ENCODE results near the gene DCTN4. TPM values are rescaled to one million over a fixed set of nuclear protein-coding genes. Genes with fewer than 3 reads are reported as not detected.

The DCTN4 gene
- polyA plus RNA-seq, 2 of the 4 experiments (the other 2 are of a cell fraction): 18.7 to 38.4 TPM

DNA sequence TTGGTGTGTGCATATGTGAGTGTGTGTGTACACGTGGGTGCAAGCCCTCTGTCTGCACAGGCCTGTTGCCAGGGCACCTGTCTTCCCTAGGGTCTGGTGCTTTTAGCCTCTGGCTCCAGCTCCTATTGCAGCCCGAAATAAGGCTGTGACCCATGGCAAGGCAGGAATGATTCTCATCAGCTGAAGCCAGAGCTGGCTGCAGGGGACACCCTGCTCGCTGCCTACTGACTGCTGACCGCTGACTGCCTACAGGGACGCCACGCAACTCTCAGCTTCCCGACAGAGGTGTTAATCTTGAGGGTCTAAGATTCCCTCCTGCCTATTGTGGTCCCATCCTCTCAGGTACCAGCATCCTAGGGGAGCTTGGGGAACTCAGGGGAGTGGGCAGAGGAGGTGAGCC, 97.7 kb downstream of the DCTN4 start, which contains the start of gene MYOZ3:
Gene MYOZ3, plus strand, starts transcription at position 166 of the 400 bp plus-strand sequence. CDS start 1,691 bp downstream, outside the sequence.
- ChIA-PET CTCF (interaction anchor here (0.6 to 11.2 kb wide), 9 partner anchors 10 to 201 kb away, joined by 3 to 143 read pairs (median 4); partner anchors contain the start of genes RBM22, SMIM3 and SYNPO), POLR2A (no interaction called here)
- H3K4me2 ChIP-seq: no peak within 1 kb of the TSS
- no peaks in the 10 kb centered on the region for H3K9me3 ChIP-seq
- FAIRE-seq: no peak
- no peak within 1 kb of the TSS for H3K4me3 ChIP-seq
- TF ChIP-seq, protein P1, sequence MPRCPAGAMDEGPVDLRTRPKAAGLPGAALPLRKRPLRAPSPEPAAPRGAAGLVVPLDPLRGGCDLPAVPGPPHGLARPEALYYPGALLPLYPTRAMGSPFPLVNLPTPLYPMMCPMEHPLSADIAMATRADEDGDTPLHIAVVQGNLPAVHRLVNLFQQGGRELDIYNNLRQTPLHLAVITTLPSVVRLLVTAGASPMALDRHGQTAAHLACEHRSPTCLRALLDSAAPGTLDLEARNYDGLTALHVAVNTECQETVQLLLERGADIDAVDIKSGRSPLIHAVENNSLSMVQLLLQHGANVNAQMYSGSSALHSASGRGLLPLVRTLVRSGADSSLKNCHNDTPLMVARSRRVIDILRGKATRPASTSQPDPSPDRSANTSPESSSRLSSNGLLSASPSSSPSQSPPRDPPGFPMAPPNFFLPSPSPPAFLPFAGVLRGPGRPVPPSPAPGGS (IDR thresholded peaks at IDR 0.05): no peak
- TF ChIP-seq KDM5A (IDR thresholded peaks at IDR 0.05): no peak
- no peak for TF ChIP-seq RARB (CRISPR knock-in tag; IDR thresholded peaks at IDR 0.05)
- no peak for TF ChIP-seq CEBPB (IDR thresholded peaks at IDR 0.05)
- TF ChIP-seq ZFP36 (IDR thresholded peaks at IDR 0.05; ENCODE audit: borderline replicate concordance, partially characterized antibody): no peak
- TF ChIP-seq NR3C1 (IDR thresholded peaks at IDR 0.05): no peak
- TF ChIP-seq CHD2 (IDR thresholded peaks at IDR 0.05; ENCODE audit: low read length, partially characterized antibody): no peak
- no peak for DNase-seq (ENCODE audit: low read depth in 1 of 2, low spot score in 1 of 2)
- 70% methylated on average over 7 of the region's 7 CpGs for WGBS (ENCODE audit: missing lambda C conversion rate)
- H3K4me1 ChIP-seq: peaks cover 20% of the 10 kb centered on the region
- ATAC-seq: no peak
- H3K27ac ChIP-seq: 0 out of 6 replicates have a peak within 1 kb of the TSS, but pooled peaks of 1 of the 2 experiments have one; percentile 23

DNA sequence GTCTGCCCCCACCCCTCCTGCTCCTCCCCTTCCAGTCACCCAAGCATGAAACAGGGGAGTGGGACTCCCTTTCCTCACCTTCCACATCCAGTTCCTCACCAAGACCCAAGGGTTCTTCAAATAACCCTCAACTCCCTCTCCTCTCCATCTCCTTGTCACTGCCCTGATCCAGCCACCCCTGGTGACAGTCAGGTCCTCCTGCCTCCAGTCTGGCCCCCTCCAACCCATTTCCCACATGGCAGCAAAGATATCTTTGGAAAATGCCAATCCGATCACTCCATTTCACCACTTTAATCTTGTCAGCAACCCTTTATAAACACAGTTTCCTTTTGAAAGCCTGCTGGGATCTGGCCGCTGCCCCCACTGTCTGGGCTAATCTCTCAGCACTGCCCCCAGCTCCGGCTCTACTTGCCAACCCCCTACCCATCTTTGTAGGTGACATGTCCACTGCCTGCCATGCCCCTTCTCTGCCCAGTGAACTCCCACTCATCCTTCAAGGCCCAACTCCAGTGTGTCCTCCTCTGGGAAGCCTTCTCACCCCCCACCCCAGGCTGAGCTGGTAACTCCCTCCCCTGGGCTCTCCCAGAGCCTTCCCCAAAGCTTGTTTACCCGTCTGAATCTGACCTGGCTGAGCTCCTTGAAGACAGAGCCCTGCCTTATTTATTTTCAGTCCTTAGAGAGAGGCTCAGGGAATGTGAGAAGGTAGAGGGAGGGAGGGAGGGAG, 98.5 kb downstream of the DCTN4 start:
- 0 out of 6 replicates have a peak overlapping the region, but pooled peaks of 1 of the 2 experiments have one; percentile 23 for H3K27ac ChIP-seq
- POLR2A ChIA-PET: no interaction called here
- WGBS (ENCODE audit: missing lambda C conversion rate): 65% methylated on average over 4 of the region's 4 CpGs
- CTCF ChIA-PET: interaction anchor here (0.8 to 11.2 kb wide), 4 partner anchors 18 to 211 kb away, joined by 3 to 143 read pairs (median 9); partner anchors contain the start of genes RBM22, RPS14 and SYNPO
- DNase-seq (ENCODE audit: low read depth in 1 of 2, low spot score in 1 of 2) (no peak), ATAC-seq (no peak), FAIRE-seq (no peak)
- no peaks in the 10 kb centered on the region for H3K9me3 ChIP-seq
- H3K4me1 ChIP-seq: peaks cover 20% of the 10 kb centered on the region
- TF ChIP-seq HEYL (CRISPR knock-in tag; IDR thresholded peaks at IDR 0.05) (no peak), ESRRA (IDR thresholded peaks at IDR 0.05; ENCODE audit: borderline replicate concordance, low read length) (no peak), MAFK (IDR thresholded peaks at IDR 0.05; ENCODE audit: partially characterized antibody) (no peak)
- H3K4me2 ChIP-seq: no peak overlapping the region
- no peak overlapping the region for H3K4me3 ChIP-seq

DNA sequence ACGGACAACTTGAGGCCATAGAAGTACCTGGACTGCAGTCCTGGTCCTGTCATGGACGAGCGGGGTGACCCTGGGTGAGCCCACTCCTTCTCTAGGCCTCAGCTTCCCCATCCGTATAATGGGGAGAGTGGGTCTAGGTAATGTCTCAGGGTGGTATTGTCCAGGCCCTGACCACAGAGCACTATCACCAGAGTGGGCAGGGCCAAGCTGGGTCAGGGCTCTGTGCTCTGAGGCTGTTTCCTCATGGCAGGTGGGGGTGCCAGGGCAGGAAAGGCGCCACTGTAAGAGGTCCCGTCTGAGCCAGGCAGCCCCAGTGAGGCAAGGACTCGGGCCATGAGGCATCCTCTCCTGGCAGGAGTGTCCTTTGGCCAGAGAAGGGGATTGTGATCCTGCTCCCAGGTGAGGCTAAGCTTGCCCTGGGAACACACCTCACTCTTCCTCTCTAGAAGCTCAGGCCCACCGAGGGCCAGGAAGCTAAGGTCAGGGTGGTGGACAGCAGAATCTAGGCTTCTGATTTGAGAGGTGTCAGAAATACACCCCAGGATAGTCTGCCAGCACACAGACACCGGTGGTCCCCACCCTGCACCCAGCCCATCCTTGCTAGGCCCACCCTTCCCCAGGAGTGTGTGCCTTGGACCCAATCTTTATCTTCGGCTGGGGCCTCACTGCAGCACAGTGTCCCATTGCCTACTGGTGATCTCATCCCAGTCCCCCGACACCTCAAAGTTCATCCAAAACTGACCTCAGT, 99.3 kb downstream of the DCTN4 start:
- WGBS (ENCODE audit: missing lambda C conversion rate): 81% methylated on average over 11 of the region's 11 CpGs
- Histone ChIP-seq H3K4me2 (no peak overlapping the region), H3K4me1 (peaks cover 20% of the 10 kb centered on the region), H3K4me3 (no peak overlapping the region), H3K9me3 (no peaks in the 10 kb centered on the region), H3K27ac (no peak overlapping the region)
- no peak for DNase-seq (ENCODE audit: low read depth in 1 of 2, low spot score in 1 of 2)
- FAIRE-seq: no peak
- TF ChIP-seq, protein P2, sequence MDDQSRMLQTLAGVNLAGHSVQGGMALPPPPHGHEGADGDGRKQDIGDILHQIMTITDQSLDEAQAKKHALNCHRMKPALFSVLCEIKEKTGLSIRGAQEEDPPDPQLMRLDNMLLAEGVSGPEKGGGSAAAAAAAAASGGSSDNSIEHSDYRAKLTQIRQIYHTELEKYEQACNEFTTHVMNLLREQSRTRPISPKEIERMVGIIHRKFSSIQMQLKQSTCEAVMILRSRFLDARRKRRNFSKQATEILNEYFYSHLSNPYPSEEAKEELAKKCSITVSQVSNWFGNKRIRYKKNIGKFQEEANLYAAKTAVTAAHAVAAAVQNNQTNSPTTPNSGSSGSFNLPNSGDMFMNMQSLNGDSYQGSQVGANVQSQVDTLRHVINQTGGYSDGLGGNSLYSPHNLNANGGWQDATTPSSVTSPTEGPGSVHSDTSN (IDR thresholded peaks at IDR 0.05): peak; percentile 77; the same call in 1 of the 2 replicates
- TF ChIP-seq JUN (IDR thresholded peaks at IDR 0.05) (0 out of 5 replicates have a peak, but pooled peaks of 1 of the 2 experiments have one; percentile 4), CHD4 (IDR thresholded peaks at IDR 0.05; ENCODE audit: borderline replicate concordance) (no peak)
- ChIA-PET POLR2A (interaction anchor here (2.5 kb wide), 1 partner anchor 41 kb away, joined by 8 read pairs; the partner anchor contains the start of gene RBM22), CTCF (interaction anchor here (0.8 to 11.2 kb wide), 5 partner anchors 18 to 210 kb away, joined by 3 to 143 read pairs (median 18); partner anchors contain the start of genes RBM22, RPS14 and SYNPO)
- peak in 1 of 2 experiments; percentile 10; a peak in 3 of 6 replicates for ATAC-seq
